PC-9 (cell line): Measurements from ENCODE around the gene SLC13A2. TPM values are rescaled to one million over a fixed set of nuclear protein-coding genes. Genes with fewer than 3 reads are reported as not detected.

ENCODE experiments used
- BruUV-seq: library from RNA; stranded (reverse); fragments of 400-500 nt; replicated peaks from 2 replicates; lab custom pipeline; 2021; lab: Mats Ljungman, UMichigan
- CTCF ChIA-PET: fragments of 300-600 bp; sonication (Branson Sonifier 250); formaldehyde crosslinking; loops from one replicate; lab custom pipeline; 2022; ENCODE audit warnings: antibody characterized with exemption; lab: Charles Lee
- POLR2A ChIA-PET: fragments of 300-600 bp; sonication (Branson Sonifier 250); formaldehyde crosslinking; loops from one replicate; lab custom pipeline; 2022; ENCODE audit warnings: antibody characterized with exemption; ENCODE audit not compliant: unreplicated experiment; lab: Charles Lee
- DNase-seq, 2 experiments: peaks; one replicate each; pipeline versions ENCODE4 v3.0.0 to v3.0.0-alpha.2; 2015 to 2022; ENCODE audit warnings: mixed read lengths in 1 of 2
- H2AFZ ChIP-seq: fragments of 200-600 bp; sonication (generic); 2 replicates; pipeline ENCODE4 v1.8.1; 2017; ENCODE audit warnings: antibody characterized with exemption
- H3F3A ChIP-seq: fragments of 200-600 bp; sonication (generic); 2 replicates; pipeline ENCODE4 v1.8.1; 2017; ENCODE audit warnings: antibody characterized with exemption, mild to moderate bottlenecking, low read depth; ENCODE audit not compliant: insufficient read depth
- H3K27ac ChIP-seq: fragments of 200-600 bp; sonication (generic); 2 replicates; pipeline ENCODE4 v1.6.1; 2016; ENCODE audit warnings: mixed run types
- H3K27me3 ChIP-seq: fragments of 200-600 bp; sonication (generic); 2 replicates; pipeline ENCODE4 v1.6.1; 2016; ENCODE audit warnings: low read depth, mixed run types; ENCODE audit not compliant: insufficient read depth
- H3K36me3 ChIP-seq: fragments of 200-600 bp; sonication (generic); 2 replicates; pipeline ENCODE4 v1.6.1; 2016; ENCODE audit warnings: low read depth, mixed run types
- H3K4me1 ChIP-seq: fragments of 200-600 bp; sonication (generic); replicated peaks from 2 replicates; pipeline ENCODE4 v1.6.1; 2016; ENCODE audit warnings: mixed run types; ENCODE audit not compliant: insufficient read depth
- H3K4me2 ChIP-seq: fragments of 200-600 bp; sonication (generic); 2 replicates; pipeline ENCODE4 v1.6.1; 2017; ENCODE audit warnings: mixed run types
- H3K4me3 ChIP-seq: fragments of 200-600 bp; sonication (generic); 2 replicates; pipeline ENCODE4 v1.6.1; 2016; ENCODE audit warnings: mixed run types
- H3K79me2 ChIP-seq: fragments of 200-600 bp; sonication (generic); 2 replicates; pipeline ENCODE4 v1.6.1; 2017; ENCODE audit warnings: low read depth, mixed run types
- H3K9me2 ChIP-seq: fragments of 200-600 bp; sonication (generic); 2 replicates; pipeline ENCODE4 v1.8.1; 2017; ENCODE audit warnings: mild to moderate bottlenecking; ENCODE audit not compliant: insufficient read depth
- H3K9me3 ChIP-seq: fragments of 200-600 bp; sonication (generic); 2 replicates; pipeline ENCODE4 v1.8.1; 2016; ENCODE audit warnings: low read depth; ENCODE audit not compliant: insufficient read depth
- H4K20me1 ChIP-seq: fragments of 200-600 bp; sonication (generic); 2 replicates; pipeline ENCODE4 v1.8.1; 2017; ENCODE audit not compliant: insufficient read depth
- CTCF ChIP-seq: fragments of 200-600 bp; sonication (generic); conservative IDR thresholded peaks from 2 replicates; pipeline ENCODE4 v1.6.1; 2017; ENCODE audit warnings: mixed run types, antibody characterized with exemption, mild to moderate bottlenecking, moderate library complexity
- EZH2 ChIP-seq: fragments of 200-600 bp; sonication (generic); IDR thresholded peaks from 2 replicates; pipeline ENCODE4 v1.8.0; 2017; ENCODE audit warnings: antibody characterized with exemption, low read depth
- intact Hi-C: fragments of 100-400 bp; cut with micrococcal nuclease; formaldehyde crosslinking; loops from one replicate; pipeline ENCODE4 v1.10.0; 2022; ENCODE audit not compliant: unreplicated experiment
- total RNA-seq: library from RNA; stranded (reverse); gene quantifications from 2 replicates; pipeline ENCODE4 v1.2.3, GENCODE V29; 2021

Gene SLC13A2
- total RNA-seq, 1 experiment from 2014 or later, result not detected

GRCh38 chr17:28477928-28478327 is 4.5 kb downstream of the SLC13A2 start:
- Histone ChIP-seq H3K27me3 (no peaks in the 10 kb centered on the region), H3F3A (no peaks in the 10 kb centered on the region), H3K4me2 (no peak overlapping the region), H3K9me3 (no peaks in the 10 kb centered on the region), H4K20me1 (no peaks in the 10 kb centered on the region), H3K27ac (no peak overlapping the region), H2AFZ (no peak overlapping the region), H3K36me3 (no peaks in the 10 kb centered on the region), H3K4me1 (peaks cover 13% of the 10 kb centered on the region), H3K9me2 (no peaks in the 10 kb centered on the region), H3K79me2 (no peaks in the 10 kb centered on the region), H3K4me3 (no peak overlapping the region)
- POLR2A ChIA-PET, result no interaction called here
- CTCF ChIA-PET, result interaction anchor here (0.6 kb wide), 1 partner anchor 486 kb away, joined by 3 read pairs; no protein-coding TSS in a partner anchor
- intact Hi-C loops, result no loop called here
- DNase-seq, result no peak
- TF ChIP-seq CTCF (no peak), EZH2 (no peak)
- no TSS peak for BruUV-seq

GRCh38 chr17:28478712-28479615 is 5.5 kb downstream of the SLC13A2 start:
- H4K20me1 ChIP-seq, result no peaks in the 10 kb centered on the region
- DNase-seq, result no peak
- H2AFZ ChIP-seq, result no peak overlapping the region
- ChIA-PET POLR2A (no interaction called here), CTCF (no interaction called here)
- H3K79me2 ChIP-seq, result no peaks in the 10 kb centered on the region
- no peaks in the 10 kb centered on the region for H3K9me3 ChIP-seq
- intact Hi-C loops, result no loop called here
- H3K4me3 ChIP-seq, result no peak overlapping the region
- H3K36me3 ChIP-seq, result no peaks in the 10 kb centered on the region
- BruUV-seq, result no TSS peak
- TF ChIP-seq CTCF (no peak), EZH2 (no peak)
- H3F3A ChIP-seq, result no peaks in the 10 kb centered on the region
- H3K27ac ChIP-seq, result no peak overlapping the region
- no peaks in the 10 kb centered on the region for H3K9me2 ChIP-seq
- H3K27me3 ChIP-seq, result no peaks in the 10 kb centered on the region; the same call in 1 of the 2 replicates
- peaks cover 13% of the 10 kb centered on the region for H3K4me1 ChIP-seq
- no peak overlapping the region for H3K4me2 ChIP-seq

GRCh38 chr17:28480278-28480677 is 6.8 kb downstream of the SLC13A2 start:
- Histone ChIP-seq H3K9me2 (no peaks in the 10 kb centered on the region), H3K27me3 (no peaks in the 10 kb centered on the region; the same call in 1 of the 2 replicates), H3K4me1 (peaks cover 9% of the 10 kb centered on the region), H4K20me1 (no peaks in the 10 kb centered on the region), H3K4me3 (no peak overlapping the region), H3K4me2 (no peak overlapping the region), H3K27ac (no peak overlapping the region), H3K9me3 (no peaks in the 10 kb centered on the region), H3F3A (no peaks in the 10 kb centered on the region), H3K79me2 (no peaks in the 10 kb centered on the region), H2AFZ (no peak overlapping the region), H3K36me3 (no peaks in the 10 kb centered on the region)
- ChIA-PET CTCF (no interaction called here), POLR2A (no interaction called here)
- BruUV-seq, result no TSS peak
- no peak for TF ChIP-seq EZH2
- no peak for TF ChIP-seq CTCF
- intact Hi-C loops, result no loop called here
- no peak for DNase-seq
